ENCODE results near the gene SRCIN1. TPM values are rescaled to one million over a fixed set of nuclear protein-coding genes. Genes with fewer than 3 reads are reported as not detected.

The SRCIN1 gene
- total RNA-seq, 1 experiment from 2014 or later, result 6.9 TPM

- H3K4me3 Mint-ChIP-seq, result peak overlapping the region in 1 of 2 experiments; percentile 54; a peak in 1 of 5 replicates
- no peaks in the 10 kb centered on the region for H3K36me3 Mint-ChIP-seq (ENCODE audit: insufficient read depth in 1 of 3, low read depth in 3 of 3)
- no peak overlapping the region for H2BK5ac ChIP-seq (ENCODE audit: insufficient read length, low read length)
- H2BK12ac ChIP-seq (ENCODE audit: insufficient read length, low read depth, low read length), result no peak overlapping the region
- no peak overlapping the region for H2BK120ac ChIP-seq (ENCODE audit: low read depth, low read length, poor library complexity, severe bottlenecking)
- no peaks in the 10 kb centered on the region for H3K79me2 ChIP-seq (ENCODE audit: insufficient read depth, low read length)
- H3K14ac ChIP-seq (ENCODE audit: insufficient read depth, low read length), result no peak overlapping the region
- WGBS (ENCODE audit: extremely low coverage, insufficient read length, low lambda C conversion rate), result no CpG with 5 or more reads among the region's 13 CpGs
- no peak overlapping the region for H3K4me2 ChIP-seq (ENCODE audit: insufficient read depth, insufficient read length, low read length)
- H3T11ph ChIP-seq (ENCODE audit: low read length), result no peak overlapping the region
- H3K56ac ChIP-seq (ENCODE audit: insufficient read length, low read depth, low read length), result no peak overlapping the region
- no peak overlapping the region for H4K91ac ChIP-seq (ENCODE audit: insufficient read length, low read depth, low read length)
- H2AFZ ChIP-seq (ENCODE audit: low read length), result no peak overlapping the region
- H3K18ac ChIP-seq (ENCODE audit: insufficient read length, low read depth, low read length), result no peak overlapping the region
- no peak overlapping the region for H3K23ac ChIP-seq (ENCODE audit: insufficient read length, low read depth, low read length)
- H3K27ac Mint-ChIP-seq, result peak overlapping the region in 2 of 3 experiments; percentile 60 to 81; a peak in 1 of 7 replicates
- no peaks in the 10 kb centered on the region for H3K4me1 ChIP-seq (ENCODE audit: insufficient read depth, low read length)
- H2BK20ac ChIP-seq (ENCODE audit: low read depth, low read length, poor library complexity, severe bottlenecking), result no peak overlapping the region
- no peak overlapping the region for H2BK15ac ChIP-seq (ENCODE audit: low read depth, low read length)
- H4K20me1 ChIP-seq (ENCODE audit: control insufficient read depth, insufficient read depth, insufficient read length), result no peaks in the 10 kb centered on the region
- H3K23me2 ChIP-seq (ENCODE audit: insufficient read length, low read depth, low read length, poor library complexity, severe bottlenecking), result no peaks in the 10 kb centered on the region
- no peaks in the 10 kb centered on the region for H3K27me3 ChIP-seq (ENCODE audit: insufficient read depth, low read length)
- no peak overlapping the region for H3K4ac ChIP-seq (ENCODE audit: low read depth, low read length)
- H2AK5ac ChIP-seq (ENCODE audit: insufficient read length, low read length), result no peak overlapping the region
- H4K8ac ChIP-seq (replicated peaks; ENCODE audit: insufficient read length, low read depth, low read length), result no peak overlapping the region
- no peak overlapping the region for H3K27ac ChIP-seq (ENCODE audit: insufficient read length, low read depth, low read length)
- no peaks in the 10 kb centered on the region for H3K79me1 ChIP-seq (ENCODE audit: insufficient read depth, low read depth, low read length, poor library complexity, severe bottlenecking)
- no peak overlapping the region for H3K9ac ChIP-seq (ENCODE audit: extremely low read depth, insufficient read length, low read length)
- no peak for DNase-seq
- H3K9me3 Mint-ChIP-seq, result no peaks in the 10 kb centered on the region
- H3K27me3 Mint-ChIP-seq (ENCODE audit: low read depth), result peaks cover 34% of the 10 kb centered on the region
- no peak for TF ChIP-seq CTCF (conservative IDR thresholded peaks at IDR 0.05)
- H3K9me3 ChIP-seq (ENCODE audit: control insufficient read depth, low read depth, low read length), result no peaks in the 10 kb centered on the region
- no peak overlapping the region for H4K5ac ChIP-seq (ENCODE audit: insufficient read length, low read depth, low read length)
- peaks cover 22 to 51% of the 10 kb centered on the region in 2 experiments for H3K4me1 Mint-ChIP-seq
Observed at GRCh38 chr17:38533866-38534497, 71.8 kb downstream of the SRCIN1 start.

Measured in H9 (cell line).